Esophagus squamous epithelium (tissue), 4 donors: ENCODE results near the gene MT1F.

Source experiments
- POLR2A ChIP-seq, 4 donors: fragments of 450-650 bp; IDR thresholded peaks; one replicate each; pipeline ENCODE4 v1.6.1; 2017; ENCODE audit warnings: antibody characterized with exemption in 4 of 4, mild to moderate bottlenecking in 4 of 4, moderate library complexity in 3 of 4
- TF ChIP-seq, protein P1 (sequence below), 6 experiments: fragments of 450-650 bp in 4 of 6; fragments of 200-600 bp in 2 of 6; sonication (generic) in 2 of 6; IDR thresholded peaks; one replicate each; pipeline ENCODE4 v1.5.1; 2016 to 2019; ENCODE audit warnings: antibody characterized with exemption in 6 of 6, mild to moderate bottlenecking in 4 of 6, moderate library complexity in 4 of 6

GRCh38 chr16:56669005-56669839 lies 11.5 kb downstream of the MT1F start, which contains the start of gene MT1H:
- no peak for TF ChIP-seq POLR2A (IDR thresholded peaks at IDR 0.05)
- TF ChIP-seq, protein P1, sequence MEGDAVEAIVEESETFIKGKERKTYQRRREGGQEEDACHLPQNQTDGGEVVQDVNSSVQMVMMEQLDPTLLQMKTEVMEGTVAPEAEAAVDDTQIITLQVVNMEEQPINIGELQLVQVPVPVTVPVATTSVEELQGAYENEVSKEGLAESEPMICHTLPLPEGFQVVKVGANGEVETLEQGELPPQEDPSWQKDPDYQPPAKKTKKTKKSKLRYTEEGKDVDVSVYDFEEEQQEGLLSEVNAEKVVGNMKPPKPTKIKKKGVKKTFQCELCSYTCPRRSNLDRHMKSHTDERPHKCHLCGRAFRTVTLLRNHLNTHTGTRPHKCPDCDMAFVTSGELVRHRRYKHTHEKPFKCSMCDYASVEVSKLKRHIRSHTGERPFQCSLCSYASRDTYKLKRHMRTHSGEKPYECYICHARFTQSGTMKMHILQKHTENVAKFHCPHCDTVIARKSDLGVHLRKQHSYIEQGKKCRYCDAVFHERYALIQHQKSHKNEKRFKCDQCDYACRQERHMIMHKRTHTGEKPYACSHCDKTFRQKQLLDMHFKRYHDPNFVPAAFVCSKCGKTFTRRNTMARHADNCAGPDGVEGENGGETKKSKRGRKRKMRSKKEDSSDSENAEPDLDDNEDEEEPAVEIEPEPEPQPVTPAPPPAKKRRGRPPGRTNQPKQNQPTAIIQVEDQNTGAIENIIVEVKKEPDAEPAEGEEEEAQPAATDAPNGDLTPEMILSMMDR (IDR thresholded peaks at IDR 0.05) = no peak
